COR-L47 (cell line): Measurements from ENCODE around the gene SH2D1B.
A peak's percentile ranks its signal among the peaks of the same experiment; 100 is the strongest.

Experiments used
- DNase-seq: peaks from one replicate; lab custom pipeline; 2025; lab: John Stamatoyannopoulos, UW

SH2D1B gene

DNA sequence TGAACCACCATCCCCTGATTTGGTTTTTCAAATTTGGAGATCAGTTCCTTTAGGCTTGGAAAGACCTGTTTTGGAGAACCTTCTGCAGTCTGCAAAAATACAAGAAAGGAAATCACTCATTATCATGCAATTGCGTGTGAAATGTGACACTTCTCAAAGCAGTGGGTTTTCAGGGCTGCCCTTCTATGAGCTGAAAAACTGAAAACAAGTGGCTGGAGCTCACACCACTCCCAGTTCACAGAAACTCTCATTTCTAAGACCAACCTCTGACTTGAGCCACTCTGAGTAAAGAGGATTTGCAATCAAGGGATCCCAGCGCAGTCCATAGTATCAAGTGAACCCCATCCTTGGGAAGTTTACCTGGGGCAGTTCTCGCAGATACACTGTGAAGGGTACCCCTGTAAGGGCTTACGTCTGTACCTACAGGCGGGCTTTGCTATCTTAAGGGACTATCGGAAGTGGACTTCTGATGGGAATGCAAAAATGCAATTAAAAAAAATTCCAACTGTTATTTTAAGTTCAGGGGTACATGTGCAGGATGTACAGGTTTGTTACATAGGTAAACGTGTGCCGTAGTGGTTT is 12.8 kb downstream of the SH2D1B start:
- no peak for DNase-seq

DNA sequence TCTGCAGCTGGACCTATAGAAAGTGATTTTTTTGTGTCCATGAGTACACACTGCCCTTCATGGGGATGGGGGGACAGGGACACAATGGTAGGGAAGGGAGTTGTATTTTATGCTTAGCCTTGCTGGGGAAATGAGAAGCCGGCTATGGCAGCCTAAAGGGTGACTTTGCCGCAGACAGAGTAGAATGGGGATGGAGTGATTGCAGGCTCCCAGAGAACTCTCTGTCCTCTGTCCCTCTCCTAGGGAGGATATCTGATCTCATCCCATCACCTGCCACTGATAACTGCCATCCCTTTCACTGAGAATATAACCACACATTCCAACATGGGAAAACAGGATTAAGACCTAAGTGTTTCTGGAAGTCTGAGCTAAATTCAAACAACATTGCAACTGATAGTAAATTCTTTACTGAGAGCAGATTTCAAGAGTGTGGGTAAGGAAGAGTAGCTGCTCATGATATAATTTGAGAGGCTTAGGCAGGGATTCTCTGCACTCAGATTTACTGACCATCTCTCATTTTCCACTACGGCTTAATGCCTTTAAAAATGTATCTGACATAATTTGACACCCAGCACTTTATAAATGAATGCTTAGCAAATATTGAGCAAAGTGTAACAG is 13.9 kb downstream of the SH2D1B start:
- DNase-seq, result no peak

DNA sequence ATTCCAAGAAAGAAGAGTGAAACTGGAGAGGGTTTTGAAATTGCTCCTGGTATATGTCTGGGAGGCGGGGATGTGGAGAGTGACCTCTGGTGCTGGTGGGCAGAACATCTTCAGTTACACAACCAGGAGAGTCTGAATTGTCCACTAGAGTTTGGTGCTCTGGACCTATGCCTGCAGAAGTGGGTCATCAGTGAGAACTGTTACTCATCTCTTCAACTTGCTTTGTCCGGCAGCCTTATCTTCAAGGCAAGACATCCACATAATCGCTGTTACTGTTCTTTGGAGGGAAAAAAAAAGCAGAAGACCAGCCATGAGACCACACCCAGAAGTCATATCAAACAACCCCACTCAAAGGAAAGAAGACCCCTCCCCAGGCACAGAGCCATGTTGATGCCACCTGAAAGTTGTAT is 14.9 kb downstream of the SH2D1B start:
- no peak for DNase-seq

DNA sequence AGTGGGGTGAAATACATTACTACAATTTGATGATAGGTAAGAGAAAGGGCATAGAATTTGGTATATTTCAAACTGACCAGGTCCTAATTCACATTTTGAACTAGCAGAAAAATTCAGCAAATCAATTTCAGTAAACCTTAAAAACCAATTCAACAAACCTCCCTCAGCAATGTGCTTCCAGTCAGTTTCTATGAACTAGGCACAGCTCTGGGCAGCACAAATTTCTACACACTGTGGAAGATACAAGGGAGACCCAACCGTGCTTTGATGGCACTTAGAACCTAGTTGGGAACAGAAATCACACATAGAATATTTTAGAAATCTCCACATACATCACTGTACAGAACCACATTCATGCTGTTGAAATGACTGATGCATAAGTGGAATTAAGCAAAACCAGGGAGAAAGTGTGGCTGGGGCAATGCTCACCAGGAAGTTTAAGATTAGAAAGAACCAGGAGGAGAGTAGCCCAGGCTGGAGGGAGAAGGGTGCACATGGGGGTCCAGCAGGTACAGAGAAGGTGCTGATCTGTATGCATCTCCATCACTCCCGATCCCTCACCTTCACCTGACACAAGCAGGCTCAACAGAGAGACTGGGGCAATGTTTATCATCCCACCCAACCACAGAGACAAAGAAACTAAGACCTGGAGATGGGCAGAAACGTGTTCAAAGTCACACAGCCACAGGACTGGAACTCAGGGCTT is 15.6 kb downstream of the SH2D1B start:
- no peak for DNase-seq

DNA sequence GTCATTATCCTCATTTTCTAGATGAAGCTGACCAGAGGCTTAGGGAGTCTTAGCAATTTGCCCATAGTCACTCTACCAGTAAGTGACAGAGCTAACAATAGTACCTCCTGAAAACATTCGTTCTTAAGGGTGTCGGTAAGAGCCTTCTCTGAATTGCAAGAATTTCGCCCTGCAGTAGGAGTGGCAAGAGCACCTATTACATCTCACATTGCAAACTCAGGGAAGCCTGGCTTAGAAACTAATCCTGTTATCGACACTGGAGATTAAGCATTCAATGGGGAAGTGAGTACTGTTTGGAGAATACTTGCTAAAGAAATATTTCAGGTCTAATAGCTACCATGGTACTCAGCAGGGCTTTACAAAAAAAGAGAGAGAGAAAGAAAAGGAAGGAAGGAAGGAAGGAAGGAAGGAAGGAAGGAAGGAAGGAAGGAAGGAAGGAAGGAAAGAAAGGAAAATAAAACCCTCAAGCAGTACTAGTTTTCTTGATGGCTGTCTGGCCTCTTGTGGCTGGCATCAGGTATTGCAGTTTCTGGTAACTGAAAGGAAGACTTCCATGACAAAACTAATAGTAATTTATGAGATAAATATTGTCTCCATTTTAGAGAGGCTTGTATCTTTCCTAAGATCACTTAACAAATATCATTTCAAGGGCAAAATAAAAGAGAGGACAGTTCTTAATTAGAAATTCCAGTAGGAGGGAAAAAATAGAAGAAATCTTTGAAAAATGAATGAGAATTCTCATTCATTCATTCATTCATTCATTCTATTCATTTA is 20.0 kb downstream of the SH2D1B start:
- peak; percentile 13 for DNase-seq

DNA sequence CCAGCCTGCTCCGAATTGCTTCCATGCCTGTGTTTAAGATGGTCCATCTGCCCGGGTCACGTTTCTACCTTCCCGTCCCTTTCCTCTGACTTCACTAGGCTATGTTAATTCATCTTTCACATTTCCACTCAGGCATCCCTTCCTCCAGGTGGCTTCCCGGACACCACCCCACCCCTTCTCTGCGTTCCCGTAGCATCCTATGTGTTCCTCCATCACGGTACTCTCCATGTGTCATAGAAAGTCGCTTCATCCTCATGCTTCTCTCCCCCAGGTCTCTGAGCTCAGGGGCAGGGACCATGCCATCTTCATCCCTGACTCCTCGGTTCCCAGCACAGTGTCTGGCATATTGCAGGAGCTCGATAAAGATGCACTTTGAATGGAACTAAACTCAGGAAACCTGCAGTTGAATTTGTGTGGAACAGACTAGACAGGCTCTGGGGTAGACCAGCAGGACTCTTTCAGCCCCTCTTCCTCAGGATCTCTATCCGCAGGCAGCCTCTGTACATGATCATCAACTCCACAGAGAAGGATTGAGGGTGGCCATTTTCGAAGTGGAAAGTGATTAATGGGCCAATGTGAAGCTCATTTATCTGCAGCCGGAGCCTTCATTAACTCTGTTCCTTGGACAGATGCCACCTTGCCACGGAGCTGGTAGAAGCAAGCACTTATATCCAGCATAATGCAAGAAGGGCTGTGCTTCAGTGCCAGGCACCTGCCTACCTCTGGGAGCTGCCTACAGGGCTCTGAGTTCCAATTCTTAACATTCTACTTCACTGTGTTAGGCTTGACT is 21.3 kb downstream of the SH2D1B start:
- no peak for DNase-seq

DNA sequence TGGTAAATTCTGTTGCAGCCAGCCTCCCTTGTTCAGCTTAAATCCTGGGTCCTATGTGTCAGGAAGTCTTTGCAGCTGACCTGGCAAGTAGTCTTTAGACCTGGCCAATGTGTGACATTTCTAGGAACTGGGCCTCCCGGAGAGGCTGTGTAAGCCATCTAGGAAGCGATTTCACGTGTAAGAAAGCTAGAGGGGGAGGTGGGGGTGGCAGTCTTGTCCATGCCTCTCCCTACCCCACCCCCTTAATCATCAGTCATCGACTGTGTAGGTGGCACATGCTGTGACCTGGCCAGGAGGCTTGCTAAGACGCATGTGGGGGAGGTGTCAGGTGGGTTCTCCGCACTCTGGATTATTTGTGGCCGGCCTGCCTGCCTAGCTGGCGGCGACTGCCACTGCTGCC is 22.0 kb downstream of the SH2D1B start:
- DNase-seq, result no peak

DNA sequence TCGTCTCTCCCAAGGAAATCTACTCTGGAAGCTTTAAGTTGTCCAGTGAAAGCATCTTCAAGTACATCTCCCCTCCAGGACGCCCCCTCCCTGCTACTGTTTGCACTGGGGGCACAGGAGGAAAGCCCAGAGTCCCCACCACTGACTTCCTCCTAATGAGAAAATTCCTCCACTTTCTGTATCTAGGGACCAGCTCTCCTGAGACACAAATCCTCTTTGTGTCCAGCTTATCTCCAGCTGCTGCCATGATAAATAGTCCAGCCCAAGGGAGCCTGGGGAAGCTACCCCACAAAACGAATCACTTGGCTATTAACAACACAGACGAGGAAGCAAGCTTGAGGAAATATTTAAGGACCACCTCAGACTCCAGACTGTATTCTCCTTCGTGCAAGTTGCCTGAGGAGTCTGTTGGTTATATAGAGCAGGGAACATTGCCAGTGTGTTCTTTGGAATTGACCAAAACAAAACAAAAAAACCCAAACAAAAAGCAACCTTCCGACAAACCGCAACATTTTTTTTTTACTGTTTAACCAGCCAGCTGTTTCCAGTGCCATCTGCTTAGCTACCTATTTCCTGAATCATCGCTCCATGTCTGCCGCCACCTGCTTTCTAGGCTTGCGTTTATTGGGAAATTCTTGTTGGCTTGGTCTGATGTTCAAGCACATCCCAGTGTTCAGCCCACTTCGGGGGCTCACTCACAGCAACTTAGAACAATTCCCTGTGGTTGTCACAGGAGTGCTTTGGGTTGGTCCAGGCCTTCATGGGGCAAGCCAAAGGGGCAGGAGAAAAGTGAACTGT is 22.7 kb downstream of the SH2D1B start:
- no peak for DNase-seq

DNA sequence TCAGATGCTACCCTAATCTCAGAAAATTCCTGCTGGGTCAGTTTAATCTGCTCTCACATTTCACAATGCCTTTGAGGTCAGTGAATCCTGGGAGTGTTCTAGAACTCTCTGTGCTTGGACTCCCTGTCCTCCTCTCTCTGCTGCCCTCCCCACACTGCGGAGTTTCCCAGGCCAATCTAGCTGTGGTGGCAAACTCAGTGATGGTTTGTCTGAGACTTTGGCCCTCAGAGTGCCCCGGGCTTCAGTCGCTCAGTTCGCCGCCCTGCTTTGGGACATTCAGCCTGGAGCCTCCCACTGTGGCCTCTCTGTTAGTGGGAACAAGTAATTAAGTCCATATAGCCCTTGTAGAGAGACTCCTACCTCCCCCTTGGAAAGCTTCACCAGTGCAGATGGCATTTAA is 23.3 kb downstream of the SH2D1B start:
- DNase-seq, result no peak

DNA sequence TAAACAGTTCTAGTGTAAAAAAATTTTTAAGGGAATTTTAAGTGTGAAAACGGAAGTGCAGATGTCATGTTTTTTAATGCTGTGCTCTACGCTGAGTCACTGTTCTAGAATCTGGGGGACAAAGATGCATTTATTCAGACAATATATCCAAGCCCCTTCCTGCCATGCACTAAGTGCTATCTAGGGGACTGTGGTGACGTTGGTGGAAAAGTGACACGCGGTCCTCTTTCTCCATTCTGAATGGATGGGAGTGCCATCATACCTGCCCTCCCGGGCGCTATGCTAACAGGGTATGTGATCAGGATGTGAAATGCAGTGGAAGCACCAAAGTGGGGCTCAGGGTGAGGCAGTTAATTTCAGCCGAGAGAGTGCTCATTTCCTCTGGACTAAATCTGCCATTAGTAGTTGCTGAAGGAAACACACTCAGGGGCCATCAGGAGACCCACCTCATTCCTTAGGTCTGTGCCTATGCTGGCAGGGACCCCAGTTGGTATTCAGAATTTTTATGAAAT is 23.8 kb downstream of the SH2D1B start:
- no peak for DNase-seq

DNA sequence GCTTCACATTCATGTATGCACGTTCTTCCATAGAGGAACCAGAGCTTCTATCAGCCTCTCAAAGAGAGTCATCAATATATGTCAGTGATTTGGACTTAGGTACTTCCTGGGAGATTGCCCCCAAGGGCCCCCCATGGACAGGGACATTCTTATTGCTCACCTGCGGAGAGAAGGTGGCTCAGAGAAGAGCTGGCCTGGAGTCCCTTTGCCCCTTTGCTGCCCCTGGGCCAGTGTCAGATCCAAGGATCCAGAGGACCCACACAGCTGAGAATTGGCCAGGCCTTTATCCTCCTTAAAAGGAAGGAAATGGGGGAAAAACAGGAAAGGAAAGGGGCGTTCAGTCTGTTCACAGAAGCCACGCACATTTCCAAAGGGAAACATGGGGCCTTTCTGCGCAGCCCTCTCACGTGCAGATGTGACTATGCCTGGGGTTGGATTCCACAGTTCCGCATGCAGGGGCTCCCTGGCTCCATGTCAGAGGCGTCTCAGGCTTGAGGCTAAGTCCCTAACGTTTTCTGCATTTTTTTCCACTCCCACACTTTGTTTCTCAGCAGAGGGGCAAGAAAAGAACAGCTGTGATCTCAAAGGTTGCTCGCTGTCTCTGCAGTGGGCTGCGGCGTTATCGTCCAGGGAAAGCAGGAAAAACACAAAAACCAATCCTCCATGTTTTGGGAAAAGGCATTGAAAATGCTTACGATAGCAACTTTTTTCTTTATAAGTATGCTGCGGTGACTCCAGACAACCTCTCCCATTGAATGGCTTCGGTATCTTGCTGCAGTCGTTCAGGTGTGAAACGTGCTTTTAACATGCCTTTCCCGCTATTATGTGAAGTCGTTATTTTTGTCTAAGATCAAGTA is 24.5 kb downstream of the SH2D1B start:
- DNase-seq, result no peak

DNA sequence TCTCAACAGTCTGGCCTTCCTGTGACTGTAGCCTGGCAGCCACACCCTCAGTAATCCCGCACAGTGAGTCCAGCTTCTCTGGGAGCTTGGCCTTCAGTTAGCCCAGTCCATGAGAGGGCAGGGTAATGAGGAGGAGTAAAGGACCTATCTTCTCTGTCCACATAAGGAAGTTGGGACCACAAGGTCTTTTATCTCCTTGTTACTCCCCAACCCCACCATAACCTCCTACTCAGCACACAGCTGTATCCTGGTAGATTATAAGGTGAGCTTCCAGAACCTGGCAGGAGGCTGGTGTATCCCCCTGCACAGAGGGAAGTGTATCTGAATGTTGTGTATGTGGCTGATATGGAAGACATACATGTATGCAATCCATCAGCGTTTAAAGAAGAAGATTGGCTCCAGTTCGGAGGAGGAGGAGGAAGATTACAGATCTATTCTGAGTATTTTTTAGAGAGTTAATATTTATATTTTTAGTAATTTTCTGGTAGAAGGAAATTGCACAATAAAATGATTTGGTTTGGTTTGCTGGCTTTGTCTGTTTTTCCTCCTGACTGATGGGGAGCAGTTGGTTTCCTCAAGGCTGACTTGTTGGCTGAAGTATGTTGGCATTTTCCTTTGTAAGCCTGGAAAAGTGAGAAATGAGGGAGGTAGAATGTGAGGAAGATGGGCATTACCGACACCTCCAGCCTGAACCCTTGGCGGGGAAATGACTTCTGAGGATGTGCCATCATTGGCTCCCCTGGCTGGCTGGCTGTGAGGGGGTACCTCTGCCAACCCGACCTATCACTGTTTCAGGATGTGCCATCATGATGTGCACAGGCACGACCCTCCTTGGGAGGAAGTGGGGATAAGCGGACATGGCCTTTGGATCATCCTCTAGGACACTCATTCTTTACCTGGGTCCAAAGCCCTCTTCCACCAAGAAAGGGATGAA is 25.4 kb downstream of the SH2D1B start:
- no peak for DNase-seq

DNA sequence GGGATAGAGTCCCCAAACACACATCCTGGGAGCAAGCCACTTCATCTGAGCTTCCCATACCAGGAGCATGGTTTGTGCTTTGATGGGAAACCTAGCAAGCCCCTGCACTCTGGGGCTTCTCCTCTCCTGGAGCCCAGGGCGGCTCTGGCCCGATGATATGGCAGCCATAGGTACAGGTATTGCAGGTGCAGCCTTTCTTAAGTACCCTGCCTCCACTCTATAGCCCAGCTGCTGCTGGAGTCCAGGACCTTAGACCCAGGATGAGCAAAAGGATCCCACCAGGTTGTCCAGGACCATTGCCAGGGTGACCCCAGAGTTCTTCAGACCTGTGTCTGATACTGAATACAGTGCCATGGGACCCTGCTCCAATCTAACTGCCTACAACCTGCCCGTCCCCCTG is 26.2 kb downstream of the SH2D1B start:
- no peak for DNase-seq

DNA sequence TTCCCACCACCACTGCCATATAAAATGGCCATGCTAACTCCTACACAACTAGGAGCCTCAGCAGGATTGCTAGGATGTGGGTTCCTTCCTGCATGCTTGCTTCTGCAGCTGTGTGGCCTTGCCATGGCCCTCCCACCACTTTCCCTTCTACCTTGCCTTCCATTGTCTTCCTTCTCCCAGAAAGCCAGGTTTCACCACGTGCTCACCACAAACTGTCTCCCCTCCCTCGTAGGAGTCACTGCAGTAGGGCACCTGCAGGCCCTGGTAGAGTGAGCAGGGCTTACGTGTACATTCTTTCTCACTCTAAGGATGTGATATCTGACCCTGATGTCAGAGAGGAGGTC is 26.7 kb downstream of the SH2D1B start:
- DNase-seq, result no peak

DNA sequence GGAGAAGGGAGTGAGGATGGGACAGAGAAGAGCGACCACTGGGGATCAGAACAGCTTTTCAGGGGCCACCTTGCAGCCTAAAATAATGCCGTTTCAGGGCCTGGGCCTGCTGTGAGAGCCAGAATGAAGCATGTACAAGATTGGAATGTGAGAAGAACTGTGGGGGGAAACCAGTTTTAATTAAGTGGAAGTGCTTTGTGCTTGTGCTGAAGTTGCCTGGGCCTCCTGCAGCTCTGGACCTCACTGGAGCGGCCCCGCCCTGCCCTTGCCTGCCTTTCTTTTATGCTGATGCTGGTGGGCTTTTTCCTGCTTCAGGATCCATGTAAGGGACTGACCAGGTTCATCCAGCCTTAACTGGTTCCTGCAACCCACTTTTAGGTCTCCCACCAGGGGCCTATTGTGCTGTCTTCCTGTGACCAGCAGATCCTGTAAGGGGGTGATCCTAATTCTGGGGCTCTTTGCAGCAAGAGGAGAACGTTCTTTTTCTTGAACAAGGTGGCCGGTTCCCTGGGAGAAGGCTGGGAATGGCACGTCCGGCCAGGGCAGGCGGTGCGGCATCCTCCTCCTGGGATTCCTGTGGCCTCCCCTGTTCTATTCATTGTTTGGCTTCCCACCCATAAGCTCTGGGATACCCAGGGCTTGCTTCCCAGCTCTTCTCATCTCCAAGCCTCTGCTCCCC is 27.2 kb downstream of the SH2D1B start:
- DNase-seq, result no peak

DNA sequence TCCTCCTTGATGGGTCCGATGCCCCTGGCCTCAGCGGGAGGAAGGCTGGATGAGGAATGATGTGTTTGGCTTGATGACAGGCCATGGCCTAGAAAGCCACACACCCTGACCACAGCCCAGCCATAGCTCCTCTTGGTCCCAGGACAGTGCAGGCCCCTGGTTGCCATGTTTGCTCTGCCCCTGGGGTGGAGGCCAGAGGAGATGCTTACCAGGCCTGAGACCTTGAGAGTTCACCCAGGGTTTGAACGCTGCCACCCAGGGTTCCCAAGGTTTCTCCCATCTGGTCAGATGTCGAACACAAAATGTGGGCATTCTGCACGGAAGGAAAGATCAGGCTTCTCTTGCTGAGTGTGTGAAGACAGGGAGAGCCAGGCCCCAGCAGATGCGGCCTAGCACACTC is 27.8 kb downstream of the SH2D1B start:
- DNase-seq, result no peak

DNA sequence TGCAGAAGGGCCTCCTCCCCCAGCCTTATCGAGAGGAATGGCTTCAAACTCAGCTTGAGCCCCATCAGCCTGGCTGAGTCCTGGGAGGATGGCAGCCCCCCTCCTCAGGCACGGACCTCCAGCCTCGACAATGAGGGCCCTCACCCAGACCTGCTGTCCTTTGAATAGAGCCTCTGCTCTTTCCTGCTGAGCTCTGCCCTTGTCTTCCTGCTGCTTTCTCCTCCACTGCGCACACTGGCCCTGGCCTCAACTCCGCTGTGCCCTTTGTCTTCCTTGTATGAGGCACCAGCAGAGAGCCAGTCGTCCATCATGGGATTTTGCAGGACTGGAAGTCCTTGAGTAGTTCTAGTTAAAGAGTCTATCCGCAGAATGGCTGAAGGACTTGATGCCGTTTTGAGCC is 28.4 kb downstream of the SH2D1B start:
- no peak for DNase-seq

DNA sequence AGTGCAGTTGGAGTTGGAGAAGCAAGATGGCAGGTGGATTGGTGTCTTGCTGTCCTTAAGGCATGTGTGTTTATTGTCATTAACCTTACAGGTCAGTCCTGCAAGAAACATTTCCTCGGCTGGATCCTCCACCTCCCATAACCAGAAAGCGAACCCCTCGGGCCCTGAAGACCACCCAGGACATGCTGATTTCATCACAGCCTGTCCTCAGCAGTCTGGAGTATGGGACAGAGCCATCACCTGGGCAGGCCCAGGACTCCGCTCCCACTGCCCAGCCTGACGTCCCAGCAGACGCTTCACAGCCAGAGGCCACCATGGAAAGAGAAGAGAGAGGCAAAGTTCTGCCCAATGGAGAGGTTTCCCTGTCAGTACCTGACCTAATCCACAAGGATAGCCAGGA is 28.8 kb downstream of the SH2D1B start:
- no peak for DNase-seq
